ENCODE data around the gene PLEKHJ1.

The PLEKHJ1 gene

GRCh38 chr19:2269244-2270156 lies 33.4 kb upstream of the PLEKHJ1 start:
- peak; percentile 97 to 99 for DNase-seq (ENCODE audit: low read depth in 2 of 2)

- no peak for DNase-seq (ENCODE audit: low read depth in 2 of 2)
Measured at GRCh38 chr19:2268861-2269243, 32.7 kb upstream of the PLEKHJ1 start.

GRCh38 chr19:2268480-2268830 lies 32.3 kb upstream of the PLEKHJ1 start:
- DNase-seq (ENCODE audit: low read depth in 2 of 2) = no peak

GRCh38 chr19:2266183-2266993 lies 30.3 kb upstream of the PLEKHJ1 start:
- DNase-seq (ENCODE audit: low read depth in 2 of 2) = no peak

- no peak for DNase-seq (ENCODE audit: low read depth in 2 of 2)
Measured at GRCh38 chr19:2261438-2262172, 25.5 kb upstream of the PLEKHJ1 start.

- no peak for DNase-seq (ENCODE audit: low read depth in 2 of 2)
Measured at GRCh38 chr19:2260341-2260805, 24.2 kb upstream of the PLEKHJ1 start.

- DNase-seq (ENCODE audit: low read depth in 2 of 2) = no peak
Measured at GRCh38 chr19:2259336-2259735, 23.2 kb upstream of the PLEKHJ1 start.

- DNase-seq (ENCODE audit: low read depth in 2 of 2) = no peak
Measured at GRCh38 chr19:2255982-2256685, 20.0 kb upstream of the PLEKHJ1 start, which contains the start of gene JSRP1. JSRP1 (minus strand) TSS chr19:2256417; CDS start chr19:2255314, 1,103 bp downstream.

GRCh38 chr19:2255112-2255845 lies 19.1 kb upstream of the PLEKHJ1 start:
- DNase-seq (ENCODE audit: low read depth in 2 of 2) = no peak

GRCh38 chr19:2254064-2254872 lies 18.1 kb upstream of the PLEKHJ1 start:
- DNase-seq (ENCODE audit: low read depth in 2 of 2) = no peak

- no peak for DNase-seq (ENCODE audit: low read depth in 2 of 2)
Measured at GRCh38 chr19:2253106-2254063, 17.3 kb upstream of the PLEKHJ1 start.

GRCh38 chr19:2252797-2253105 lies 16.6 kb upstream of the PLEKHJ1 start:
- no peak for DNase-seq (ENCODE audit: low read depth in 2 of 2)

- DNase-seq (ENCODE audit: low read depth in 2 of 2) = no peak
Measured at GRCh38 chr19:2252055-2252796, 16.1 kb upstream of the PLEKHJ1 start.

GRCh38 chr19:2251106-2252054 lies 15.3 kb upstream of the PLEKHJ1 start:
- DNase-seq (ENCODE audit: low read depth in 2 of 2) = no peak

- DNase-seq (ENCODE audit: low read depth in 2 of 2) = no peak
Measured at GRCh38 chr19:2250766-2251105, 14.6 kb upstream of the PLEKHJ1 start.

GRCh38 chr19:2249880-2250765 lies 14.0 kb upstream of the PLEKHJ1 start:
- no peak for DNase-seq (ENCODE audit: low read depth in 2 of 2)

Data from stimulated activated CD8-positive, alpha-beta memory T cell treated with anti-CD3 and anti-CD28 coated beads, Interleukin-2, amount 100 ng/mL, for 48 hours (primary cell).